CD14-positive monocyte (primary cell): ENCODE data around the gene GPRC5C. TPM values are rescaled to one million over a fixed set of nuclear protein-coding genes. Genes with fewer than 3 reads are reported as not detected.

Experiments used
- DNase-seq, 3 donors: peaks; one replicate each; pipeline ENCODE4 v3.0.0-alpha.2; 2011 to 2022
- H2AFZ ChIP-seq: 2 replicates; pipeline ENCODE4 v1.6.0; 2012; ENCODE audit warnings: mild to moderate bottlenecking, low read depth, low read length, inconsistent platforms; ENCODE audit not compliant: insufficient read depth, poor library complexity, severe bottlenecking
- H3K27ac ChIP-seq, 2 donors: 1 replicate in 1 of 2; 2 replicates in 1 of 2; pipeline ENCODE4 v1.5.1; 2012 to 2013; ENCODE audit warnings: low read length in 2 of 2, control low read depth in 1 of 2, inconsistent platforms in 1 of 2, low read depth in 1 of 2, mild to moderate bottlenecking in 1 of 2
- H3K27me3 ChIP-seq, 2 donors: one replicate each; pipeline versions ENCODE4 v1.6.0 to v1.6.1; 2011 to 2013; ENCODE audit warnings: low read length in 2 of 2; ENCODE audit not compliant: control insufficient read depth in 2 of 2, insufficient read depth in 2 of 2
- H3K36me3 ChIP-seq, 2 donors: replicated peaks in 1 of 2; 1 replicate in 1 of 2; 2 replicates in 1 of 2; pipeline versions ENCODE4 v1.5.1 to v1.6.1; 2012 to 2013; ENCODE audit warnings: low read length in 2 of 2, control low read depth in 1 of 2, inconsistent platforms in 1 of 2, mild to moderate bottlenecking in 1 of 2; ENCODE audit not compliant: insufficient read depth in 2 of 2, control insufficient read depth in 1 of 2
- H3K4me1 ChIP-seq, 2 donors: 1 replicate in 1 of 2; 2 replicates in 1 of 2; pipeline versions ENCODE4 v1.5.1 to v1.6.1; 2012 to 2013; ENCODE audit warnings: low read length in 2 of 2, control low read depth in 1 of 2, inconsistent platforms in 1 of 2, mild to moderate bottlenecking in 1 of 2, moderate library complexity in 1 of 2; ENCODE audit not compliant: insufficient read depth in 2 of 2, control insufficient read depth in 1 of 2
- H3K4me2 ChIP-seq: replicated peaks from 2 replicates; pipeline ENCODE3; 2012; ENCODE audit warnings: low read length, moderate library complexity, mild to moderate bottlenecking; ENCODE audit not compliant: poor library complexity, severe bottlenecking; ENCODE audit errors: extremely low read depth
- H3K4me3 ChIP-seq, 3 experiments: fragments of 200-600 bp in 1 of 3; sonication (generic) in 1 of 3; replicated peaks in 1 of 3; 1 replicate in 2 of 3; 2 replicates in 1 of 3; pipeline ENCODE4 v1.5.1; 2011 to 2013; ENCODE audit warnings: low read length in 3 of 3, mild to moderate bottlenecking in 3 of 3, control low read depth in 2 of 3, low read depth in 2 of 3, inconsistent platforms in 1 of 3, moderate library complexity in 1 of 3
- H3K79me2 ChIP-seq: 2 replicates; pipeline ENCODE4 v1.6.0; 2012; ENCODE audit warnings: mild to moderate bottlenecking, control low read depth, inconsistent platforms, low read length, moderate library complexity; ENCODE audit not compliant: insufficient read depth
- H3K9ac ChIP-seq: 2 replicates; pipeline ENCODE4 v1.6.0; 2017; ENCODE audit warnings: low read length, mild to moderate bottlenecking; ENCODE audit not compliant: insufficient read depth, poor library complexity, severe bottlenecking
- H3K9me3 ChIP-seq, 2 donors: replicated peaks in 1 of 2; 1 replicate in 1 of 2; 2 replicates in 1 of 2; pipeline versions ENCODE4 v1.5.1 to v1.6.1; 2012 to 2013; ENCODE audit warnings: low read length in 2 of 2, control low read depth in 1 of 2; ENCODE audit not compliant: control insufficient read depth in 1 of 2, insufficient read depth in 1 of 2
- H4K20me1 ChIP-seq: 2 replicates; pipeline ENCODE4 v1.6.0; 2012; ENCODE audit warnings: mild to moderate bottlenecking, low read length, control low read depth, moderate library complexity; ENCODE audit not compliant: insufficient read depth
- H3K27ac Mint-ChIP-seq, 7 donors: one replicate each; pipeline ENCODE4 v1.8.0; 2020; ENCODE audit warnings: mild to moderate bottlenecking in 7 of 7, mixed read lengths in 7 of 7, moderate library complexity in 6 of 7, inconsistent platforms in 2 of 7
- H3K27me3 Mint-ChIP-seq, 3 donors: one replicate each; pipeline ENCODE4 v1.8.0; 2021 to 2022; ENCODE audit warnings: low read depth in 3 of 3, mild to moderate bottlenecking in 3 of 3, mixed read lengths in 3 of 3, moderate library complexity in 3 of 3, inconsistent platforms in 1 of 3
- H3K36me3 Mint-ChIP-seq, 2 donors: one replicate each; pipeline ENCODE4 v1.8.0; 2020; ENCODE audit warnings: mixed read lengths in 2 of 2, inconsistent platforms in 1 of 2, mild to moderate bottlenecking in 1 of 2
- H3K4me1 Mint-ChIP-seq: one replicate; pipeline ENCODE4 v1.8.0; 2020; ENCODE audit warnings: mild to moderate bottlenecking, mixed read lengths
- H3K4me3 Mint-ChIP-seq, 2 donors: one replicate each; pipeline ENCODE4 v1.8.0; 2020; ENCODE audit warnings: mild to moderate bottlenecking in 2 of 2, mixed read lengths in 2 of 2, moderate library complexity in 1 of 2
- H3K9me3 Mint-ChIP-seq, 7 donors: one replicate each; pipeline ENCODE4 v1.8.0; 2020 to 2022; ENCODE audit warnings: mixed read lengths in 7 of 7, mild to moderate bottlenecking in 6 of 7, moderate library complexity in 6 of 7, inconsistent platforms in 2 of 7
- WGBS: methylation state at CpG from one replicate; pipeline ENCODE4 v1.1.5; 2013; ENCODE audit warnings: missing lambda C conversion rate; ENCODE audit not compliant: insufficient coverage; 5-methylcytosine and 5-hydroxymethylcytosine counted together
- intact Hi-C, 2 donors: fragments of 100-400 bp; cut with micrococcal nuclease; formaldehyde crosslinking; loops; one replicate each; pipeline versions ENCODE4 v1.15.0 to v1.15.1; 2023
- polyA plus RNA-seq, 3 donors: library from polyadenylated mRNA; depleted of rRNA in 1 of 3; unstranded in 2 of 3; stranded (reverse) in 1 of 3; fragments of 300-500 nt in 2 of 3; fragments of >200 nt in 1 of 3; fragmentation: Illumina TruSeq in 2 of 3; gene quantifications; 1 replicate in 2 of 3; 2 replicates in 1 of 3; pipeline ENCODE4 v1.2.3, GENCODE V29; 2012 to 2021
- TF ChIP-seq, protein P1 (sequence below): fragments of 200-600 bp; IDR thresholded peaks from one replicate; pipeline ENCODE4 v1.8.0; 2022; ENCODE audit warnings: antibody characterized with exemption, mild to moderate bottlenecking

GPRC5C gene
- polyA plus RNA-seq, 3 donors, result 0.47 to 3.3 (median 1.9) TPM

DNA sequence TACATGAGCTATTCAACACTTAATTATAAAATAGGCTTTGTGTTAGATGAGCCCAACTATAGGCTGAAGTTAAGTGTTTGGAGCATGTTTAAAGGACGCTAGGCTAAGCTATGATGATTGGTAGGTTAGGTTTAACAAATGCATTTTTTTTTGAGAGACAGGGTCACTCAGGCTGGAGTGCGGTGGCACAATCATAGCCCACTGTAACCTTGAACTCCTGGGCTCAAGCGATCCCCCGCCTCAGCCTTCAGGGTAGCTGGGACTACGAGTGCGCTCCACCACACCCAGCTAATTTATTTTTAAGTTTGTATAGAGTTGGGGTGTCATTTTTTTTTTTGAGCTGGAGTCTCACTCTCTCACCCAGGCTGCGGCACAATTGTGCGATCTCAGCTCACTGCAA lies 19.3 kb upstream of the GPRC5C start:
- no peaks in the 10 kb centered on the region for H3K36me3 ChIP-seq
- no CpG with 5 or more reads among the region's 8 CpGs for WGBS
- no peak overlapping the region for H3K4me2 ChIP-seq
- H3K27me3 ChIP-seq, result no peaks in the 10 kb centered on the region
- no peak overlapping the region for H3K9ac ChIP-seq
- H3K36me3 Mint-ChIP-seq, result no peaks in the 10 kb centered on the region
- DNase-seq, result no peak
- H3K9me3 Mint-ChIP-seq, result peaks cover 0 to 4% (median 0%) of the 10 kb centered on the region in 7 donors
- TF ChIP-seq, protein P1, sequence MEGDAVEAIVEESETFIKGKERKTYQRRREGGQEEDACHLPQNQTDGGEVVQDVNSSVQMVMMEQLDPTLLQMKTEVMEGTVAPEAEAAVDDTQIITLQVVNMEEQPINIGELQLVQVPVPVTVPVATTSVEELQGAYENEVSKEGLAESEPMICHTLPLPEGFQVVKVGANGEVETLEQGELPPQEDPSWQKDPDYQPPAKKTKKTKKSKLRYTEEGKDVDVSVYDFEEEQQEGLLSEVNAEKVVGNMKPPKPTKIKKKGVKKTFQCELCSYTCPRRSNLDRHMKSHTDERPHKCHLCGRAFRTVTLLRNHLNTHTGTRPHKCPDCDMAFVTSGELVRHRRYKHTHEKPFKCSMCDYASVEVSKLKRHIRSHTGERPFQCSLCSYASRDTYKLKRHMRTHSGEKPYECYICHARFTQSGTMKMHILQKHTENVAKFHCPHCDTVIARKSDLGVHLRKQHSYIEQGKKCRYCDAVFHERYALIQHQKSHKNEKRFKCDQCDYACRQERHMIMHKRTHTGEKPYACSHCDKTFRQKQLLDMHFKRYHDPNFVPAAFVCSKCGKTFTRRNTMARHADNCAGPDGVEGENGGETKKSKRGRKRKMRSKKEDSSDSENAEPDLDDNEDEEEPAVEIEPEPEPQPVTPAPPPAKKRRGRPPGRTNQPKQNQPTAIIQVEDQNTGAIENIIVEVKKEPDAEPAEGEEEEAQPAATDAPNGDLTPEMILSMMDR, result no peak
- no peak overlapping the region for H2AFZ ChIP-seq
- H3K27ac ChIP-seq, result no peak overlapping the region
- no peaks in the 10 kb centered on the region for H3K9me3 ChIP-seq
- H3K4me3 ChIP-seq, result no peak overlapping the region
- no peaks in the 10 kb centered on the region for H4K20me1 ChIP-seq
- no peaks in the 10 kb centered on the region for H3K4me1 ChIP-seq
- H3K27ac Mint-ChIP-seq, result no peak overlapping the region
- intact Hi-C loops, result no loop called here
- H3K79me2 ChIP-seq, result no peaks in the 10 kb centered on the region
- peaks cover 3% of the 10 kb centered on the region for H3K4me1 Mint-ChIP-seq
- H3K27me3 Mint-ChIP-seq, result peaks cover 6 to 11% (median 11%) of the 10 kb centered on the region in 3 donors
- H3K4me3 Mint-ChIP-seq, result no peak overlapping the region

DNA sequence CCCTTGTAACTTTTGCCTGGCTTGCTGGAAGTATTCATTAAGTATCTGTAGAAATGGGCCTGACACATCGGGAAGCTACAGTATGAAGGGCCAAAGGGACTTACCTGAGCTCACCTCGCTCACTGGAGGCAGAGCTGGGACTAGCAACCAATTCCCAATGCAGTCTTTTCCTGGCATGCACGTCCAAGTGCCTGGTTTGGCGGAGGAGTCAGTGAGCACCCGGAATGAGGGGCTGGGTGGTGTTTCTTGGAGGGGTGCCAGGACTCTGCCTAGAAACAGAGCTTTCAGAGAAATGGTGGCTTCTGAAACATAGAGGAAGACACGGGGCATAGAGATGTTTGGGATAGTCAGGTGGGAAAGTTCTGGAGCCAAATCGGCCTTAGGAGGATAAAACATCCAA lies 18.4 kb upstream of the GPRC5C start:
- Histone ChIP-seq H3K27ac (no peak overlapping the region), H3K9ac (no peak overlapping the region), H3K4me3 (no peak overlapping the region), H3K4me2 (no peak overlapping the region), H3K9me3 (no peaks in the 10 kb centered on the region), H2AFZ (no peak overlapping the region), H3K27me3 (no peaks in the 10 kb centered on the region), H4K20me1 (no peaks in the 10 kb centered on the region), H3K79me2 (no peaks in the 10 kb centered on the region), H3K4me1 (no peaks in the 10 kb centered on the region), H3K36me3 (no peaks in the 10 kb centered on the region)
- Mint-ChIP-seq H3K27me3 (peaks cover 6 to 14% (median 8%) of the 10 kb centered on the region in 3 donors), H3K27ac (no peak overlapping the region), H3K4me1 (peaks cover 3% of the 10 kb centered on the region), H3K36me3 (no peaks in the 10 kb centered on the region), H3K9me3 (peaks cover 0 to 4% (median 0%) of the 10 kb centered on the region in 7 donors), H3K4me3 (no peak overlapping the region)
- WGBS, result 98% methylated on average over 7 of the region's 7 CpGs
- DNase-seq, result no peak
- TF ChIP-seq, protein P1, result no peak
- intact Hi-C loops, result no loop called here
